ENCODE data around the gene NDUFAF3.

DNA sequence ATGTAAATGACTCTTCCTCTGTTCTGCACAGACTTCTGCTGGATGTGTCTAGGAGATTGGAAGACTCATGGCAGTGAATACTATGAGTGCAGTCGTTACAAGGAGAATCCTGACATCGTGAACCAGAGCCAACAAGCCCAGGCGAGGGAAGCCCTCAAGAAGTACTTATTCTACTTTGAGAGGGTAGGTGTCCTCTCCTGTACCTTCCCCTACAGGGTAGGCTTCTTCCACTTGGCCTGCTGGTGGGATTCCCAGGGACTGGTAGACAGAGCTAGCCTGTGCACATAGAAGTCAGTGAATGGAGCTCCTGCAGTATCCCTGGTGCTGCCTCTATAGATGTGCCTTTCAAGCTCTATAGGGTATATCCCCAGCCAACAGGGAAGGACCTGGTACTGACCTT, 42.5 kb upstream of the NDUFAF3 start:
- TF ChIP-seq, protein P1, sequence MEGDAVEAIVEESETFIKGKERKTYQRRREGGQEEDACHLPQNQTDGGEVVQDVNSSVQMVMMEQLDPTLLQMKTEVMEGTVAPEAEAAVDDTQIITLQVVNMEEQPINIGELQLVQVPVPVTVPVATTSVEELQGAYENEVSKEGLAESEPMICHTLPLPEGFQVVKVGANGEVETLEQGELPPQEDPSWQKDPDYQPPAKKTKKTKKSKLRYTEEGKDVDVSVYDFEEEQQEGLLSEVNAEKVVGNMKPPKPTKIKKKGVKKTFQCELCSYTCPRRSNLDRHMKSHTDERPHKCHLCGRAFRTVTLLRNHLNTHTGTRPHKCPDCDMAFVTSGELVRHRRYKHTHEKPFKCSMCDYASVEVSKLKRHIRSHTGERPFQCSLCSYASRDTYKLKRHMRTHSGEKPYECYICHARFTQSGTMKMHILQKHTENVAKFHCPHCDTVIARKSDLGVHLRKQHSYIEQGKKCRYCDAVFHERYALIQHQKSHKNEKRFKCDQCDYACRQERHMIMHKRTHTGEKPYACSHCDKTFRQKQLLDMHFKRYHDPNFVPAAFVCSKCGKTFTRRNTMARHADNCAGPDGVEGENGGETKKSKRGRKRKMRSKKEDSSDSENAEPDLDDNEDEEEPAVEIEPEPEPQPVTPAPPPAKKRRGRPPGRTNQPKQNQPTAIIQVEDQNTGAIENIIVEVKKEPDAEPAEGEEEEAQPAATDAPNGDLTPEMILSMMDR (conservative IDR thresholded peaks at IDR 0.05; ENCODE audit: low read length), result no peak
- TF ChIP-seq EZH2phosphoT487 (IDR thresholded peaks at IDR 0.05; ENCODE audit: borderline replicate concordance, low read depth, low read length), result no peak
